Fibroblast of mammary gland (primary cell): ENCODE data around the gene CDC14A.

ENCODE experiments used
- DNase-seq: peaks from one replicate; pipeline ENCODE4 v3.0.0-alpha.2; 2010; ENCODE audit warnings: low read depth
- H3K4me3 ChIP-seq: 2 replicates; pipeline ENCODE4 v1.5.1; 2011; ENCODE audit warnings: low read depth, mild to moderate bottlenecking, low read length, moderate library complexity; ENCODE audit not compliant: control insufficient read depth
- TF ChIP-seq, protein P1 (sequence below): conservative IDR thresholded peaks from 2 replicates; pipeline ENCODE4 v1.5.1; 2011; ENCODE audit warnings: low read depth, low read length, inconsistent platforms; ENCODE audit not compliant: control insufficient read depth, insufficient read depth

The CDC14A gene

DNA sequence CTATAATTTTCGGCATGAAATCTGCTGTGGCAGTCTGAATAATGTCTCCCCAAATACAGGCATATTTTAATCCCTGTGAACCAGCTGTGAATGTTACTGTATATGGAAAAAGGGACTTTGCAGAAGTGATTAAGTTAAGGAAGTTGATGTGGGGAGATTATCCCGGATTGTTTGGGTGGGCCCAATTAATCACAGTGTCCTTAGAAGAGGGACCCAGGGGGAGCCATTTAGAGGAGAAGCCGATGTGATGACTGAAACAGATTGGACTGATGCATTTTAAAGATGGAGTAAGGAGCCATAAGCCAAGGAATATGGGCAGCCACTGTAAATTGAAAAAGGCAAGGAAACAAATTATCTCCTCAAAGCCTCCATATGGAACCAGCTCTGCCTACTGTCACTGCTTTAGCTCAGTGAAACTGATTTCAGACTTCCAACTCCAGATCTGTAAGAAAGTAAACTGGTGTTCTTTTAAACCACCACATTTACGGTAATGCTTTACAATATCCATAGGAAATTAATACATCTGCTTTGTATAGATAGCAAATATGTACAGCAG, 124.5 kb downstream of the CDC14A start:
- TF ChIP-seq, protein P1, sequence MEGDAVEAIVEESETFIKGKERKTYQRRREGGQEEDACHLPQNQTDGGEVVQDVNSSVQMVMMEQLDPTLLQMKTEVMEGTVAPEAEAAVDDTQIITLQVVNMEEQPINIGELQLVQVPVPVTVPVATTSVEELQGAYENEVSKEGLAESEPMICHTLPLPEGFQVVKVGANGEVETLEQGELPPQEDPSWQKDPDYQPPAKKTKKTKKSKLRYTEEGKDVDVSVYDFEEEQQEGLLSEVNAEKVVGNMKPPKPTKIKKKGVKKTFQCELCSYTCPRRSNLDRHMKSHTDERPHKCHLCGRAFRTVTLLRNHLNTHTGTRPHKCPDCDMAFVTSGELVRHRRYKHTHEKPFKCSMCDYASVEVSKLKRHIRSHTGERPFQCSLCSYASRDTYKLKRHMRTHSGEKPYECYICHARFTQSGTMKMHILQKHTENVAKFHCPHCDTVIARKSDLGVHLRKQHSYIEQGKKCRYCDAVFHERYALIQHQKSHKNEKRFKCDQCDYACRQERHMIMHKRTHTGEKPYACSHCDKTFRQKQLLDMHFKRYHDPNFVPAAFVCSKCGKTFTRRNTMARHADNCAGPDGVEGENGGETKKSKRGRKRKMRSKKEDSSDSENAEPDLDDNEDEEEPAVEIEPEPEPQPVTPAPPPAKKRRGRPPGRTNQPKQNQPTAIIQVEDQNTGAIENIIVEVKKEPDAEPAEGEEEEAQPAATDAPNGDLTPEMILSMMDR, result no peak
- no peak for DNase-seq
- H3K4me3 ChIP-seq, result no peak overlapping the region

DNA sequence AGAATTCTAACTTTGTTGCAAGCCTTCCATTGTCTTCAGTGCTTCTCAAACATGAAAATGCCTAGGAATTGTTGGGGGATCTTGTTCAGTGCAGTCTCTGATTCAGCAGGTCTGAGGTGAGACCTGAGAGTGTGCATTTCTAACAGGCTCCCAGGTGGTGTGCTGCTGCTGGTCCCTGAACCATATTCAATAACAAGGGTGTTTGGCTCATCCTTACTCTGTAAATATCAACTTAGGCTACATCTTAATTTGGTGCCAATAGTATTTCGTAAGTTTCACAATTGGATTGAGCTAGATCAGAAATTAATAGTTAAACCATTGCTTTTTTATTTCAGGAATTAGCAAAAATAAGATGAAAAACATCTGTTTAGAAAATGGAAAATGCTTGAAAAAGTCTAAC, 126.5 kb downstream of the CDC14A start:
- TF ChIP-seq, protein P1, result no peak
- H3K4me3 ChIP-seq, result no peak overlapping the region
- DNase-seq, result no peak

- DNase-seq, result no peak
- no peak overlapping the region for H3K4me3 ChIP-seq
- TF ChIP-seq, protein P1, result no peak
These were observed 127.5 kb downstream of the CDC14A start for GRCh38 chr1:100479620-100480338.

DNA sequence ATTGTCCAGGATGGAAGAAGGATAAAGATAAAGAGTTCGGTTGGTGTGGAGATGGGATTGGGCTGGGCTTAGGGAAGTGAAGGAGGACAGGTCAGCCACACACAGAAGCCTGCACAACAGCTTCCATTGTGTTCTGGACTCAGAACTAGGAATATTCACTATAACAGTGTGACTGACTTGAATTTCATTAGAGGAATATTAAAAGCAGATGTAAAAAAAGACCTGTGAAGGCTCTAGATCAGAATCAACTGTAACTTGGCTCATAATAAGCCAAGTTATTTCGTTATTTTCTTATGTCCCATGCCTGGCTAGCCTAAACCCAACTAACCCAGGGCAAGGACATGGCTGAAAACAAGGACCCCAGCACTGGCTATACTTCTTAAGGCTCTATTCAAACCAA, 129.0 kb downstream of the CDC14A start:
- DNase-seq, result no peak
- TF ChIP-seq, protein P1, result no peak
- H3K4me3 ChIP-seq, result no peak overlapping the region

- H3K4me3 ChIP-seq, result no peak overlapping the region
- TF ChIP-seq, protein P1, result no peak
- DNase-seq, result no peak
These were observed 129.9 kb downstream of the CDC14A start for GRCh38 chr1:100482167-100482566.

DNA sequence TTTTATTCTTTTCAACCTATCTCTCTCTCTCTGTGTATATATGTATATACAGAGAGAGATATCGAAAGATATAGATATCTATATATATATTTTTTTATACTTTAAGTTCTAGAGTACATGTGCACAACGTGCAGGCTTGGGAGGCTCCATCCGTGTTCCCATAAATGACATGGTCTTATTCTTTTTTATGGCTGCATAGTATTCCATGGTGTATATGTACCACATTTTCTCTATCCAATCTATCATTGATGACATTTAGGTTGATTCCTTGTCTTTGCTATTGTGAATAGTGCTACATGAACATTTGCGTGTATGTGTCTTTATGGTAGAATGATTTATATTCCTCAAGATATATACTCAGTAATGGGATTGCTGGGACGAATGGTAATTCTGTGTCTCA, 130.4 kb downstream of the CDC14A start:
- TF ChIP-seq, protein P1, result no peak
- no peak for DNase-seq
- H3K4me3 ChIP-seq, result no peak overlapping the region
